ENCODE data around the gene LOXHD1.

Gene LOXHD1

GRCh38 chr18:46627136-46627535, 29.9 kb downstream of the LOXHD1 start:
- no peak for TF ChIP-seq CTCF (conservative IDR thresholded peaks at IDR 0.05)
- H3K27ac ChIP-seq: no peak overlapping the region

- H3K27ac ChIP-seq: no peak overlapping the region
- no peak for TF ChIP-seq CTCF (conservative IDR thresholded peaks at IDR 0.05)
Observed at GRCh38 chr18:46625069-46625468, 32.0 kb downstream of the LOXHD1 start.

- no peak overlapping the region for H3K27ac ChIP-seq
- no peak for TF ChIP-seq CTCF (conservative IDR thresholded peaks at IDR 0.05)
Observed at GRCh38 chr18:46624127-46624526, 32.9 kb downstream of the LOXHD1 start.

- no peak for TF ChIP-seq CTCF (conservative IDR thresholded peaks at IDR 0.05)
- H3K27ac ChIP-seq: no peak overlapping the region
Observed at GRCh38 chr18:46623541-46623940, 33.5 kb downstream of the LOXHD1 start.

GRCh38 chr18:46622999-46623398, 34.0 kb downstream of the LOXHD1 start:
- H3K27ac ChIP-seq: no peak overlapping the region

GRCh38 chr18:46622451-46622850, 34.6 kb downstream of the LOXHD1 start:
- no peak for TF ChIP-seq CTCF (conservative IDR thresholded peaks at IDR 0.05)
- no peak overlapping the region for H3K27ac ChIP-seq

More at GRCh38 chr18:46622999-46623398, 34.0 kb downstream of the LOXHD1 start:
- peak; percentile 62 for TF ChIP-seq CTCF (conservative IDR thresholded peaks at IDR 0.05)

GRCh38 chr18:46621871-46622270, 35.1 kb downstream of the LOXHD1 start:
- no peak overlapping the region for H3K27ac ChIP-seq
- no peak for TF ChIP-seq CTCF (conservative IDR thresholded peaks at IDR 0.05)

All from VCaP (cell line).